Stromal cell of bone marrow (primary cell): ENCODE measurements around the gene SGMS1.
"Not testable (repeated sequence)": the region's sequence is repeated elsewhere in the genome, so short reads cannot be mapped to it uniquely, and the experiment has no call there.

Experiments
- DNase-seq: peaks from one replicate; pipeline ENCODE4 v3.0.0-alpha.2; 2012; ENCODE audit warnings: low read depth

The SGMS1 gene

GRCh38 chr10:50556237-50557120, 67.3 kb downstream of the SGMS1 start:
- no peak for DNase-seq

GRCh38 chr10:50554995-50555568, 68.7 kb downstream of the SGMS1 start:
- DNase-seq, result no peak

- no peak for DNase-seq
Measured at GRCh38 chr10:50554376-50554994, 69.3 kb downstream of the SGMS1 start.

GRCh38 chr10:50552771-50553535, 70.8 kb downstream of the SGMS1 start:
- no peak for DNase-seq

DNA sequence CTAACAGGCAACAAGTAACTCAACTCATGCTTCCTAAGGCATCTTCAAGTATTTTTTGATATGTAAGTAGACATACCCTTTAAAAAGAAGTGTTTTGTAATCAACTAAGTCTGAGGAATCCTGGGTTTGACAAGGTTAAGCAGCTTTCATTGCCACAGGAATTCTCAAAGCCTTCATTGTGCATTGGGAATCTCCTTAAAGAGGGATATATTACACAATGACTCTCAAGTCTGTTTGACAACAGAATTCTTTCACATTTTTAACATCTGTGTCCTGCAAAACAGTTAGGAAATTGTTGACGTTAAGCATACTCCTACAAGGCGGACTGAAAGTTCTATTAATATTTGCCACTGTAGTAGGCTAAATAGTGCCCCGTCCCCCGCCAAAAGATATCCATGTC, 71.4 kb downstream of the SGMS1 start:
- DNase-seq, result no peak

DNA sequence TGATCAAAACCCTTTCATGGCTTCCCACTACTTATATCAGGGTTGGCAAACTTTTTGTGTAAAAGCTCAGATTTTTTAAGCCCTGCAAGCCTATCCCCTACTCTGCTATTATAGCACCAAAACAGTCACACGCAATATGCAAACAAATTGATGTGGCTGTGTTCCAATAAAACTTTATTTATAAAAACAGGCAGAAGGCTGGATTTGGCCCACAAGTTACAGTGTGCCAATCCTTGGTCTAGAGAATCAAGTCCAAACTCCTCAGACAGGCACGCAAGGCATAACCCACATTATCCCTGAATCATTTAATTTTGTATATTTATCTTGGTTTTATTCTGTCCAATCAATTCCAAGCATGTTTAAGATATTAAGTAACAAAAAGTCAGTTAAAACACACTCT, 71.9 kb downstream of the SGMS1 start:
- DNase-seq, result no peak

GRCh38 chr10:50550291-50550839, 73.4 kb downstream of the SGMS1 start:
- DNase-seq, result no peak

GRCh38 chr10:50549186-50549585, 74.6 kb downstream of the SGMS1 start:
- not testable (repeated sequence) for DNase-seq

- DNase-seq, result not testable (repeated sequence)
Measured at GRCh38 chr10:50548481-50548880, 75.3 kb downstream of the SGMS1 start.

DNA sequence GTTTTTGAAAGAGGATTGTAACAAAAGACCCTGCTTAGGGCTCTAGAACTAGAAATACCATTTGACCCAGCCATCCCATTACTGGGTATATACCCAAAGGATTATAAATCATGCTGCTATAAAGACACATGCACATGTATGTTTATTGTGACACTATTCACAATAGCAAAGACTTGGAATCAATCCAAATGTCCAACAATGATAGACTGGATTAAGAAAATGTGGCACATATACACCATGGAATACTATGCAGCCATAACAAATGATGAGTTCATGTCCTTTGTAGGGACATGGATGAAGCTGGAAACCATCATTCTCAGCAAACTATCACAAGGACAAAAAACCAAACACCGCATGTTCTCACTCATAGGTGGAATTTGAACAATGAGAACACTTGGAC, 77.5 kb downstream of the SGMS1 start:
- not testable (repeated sequence) for DNase-seq

GRCh38 chr10:50545846-50546245, 77.9 kb downstream of the SGMS1 start:
- no peak for DNase-seq

DNA sequence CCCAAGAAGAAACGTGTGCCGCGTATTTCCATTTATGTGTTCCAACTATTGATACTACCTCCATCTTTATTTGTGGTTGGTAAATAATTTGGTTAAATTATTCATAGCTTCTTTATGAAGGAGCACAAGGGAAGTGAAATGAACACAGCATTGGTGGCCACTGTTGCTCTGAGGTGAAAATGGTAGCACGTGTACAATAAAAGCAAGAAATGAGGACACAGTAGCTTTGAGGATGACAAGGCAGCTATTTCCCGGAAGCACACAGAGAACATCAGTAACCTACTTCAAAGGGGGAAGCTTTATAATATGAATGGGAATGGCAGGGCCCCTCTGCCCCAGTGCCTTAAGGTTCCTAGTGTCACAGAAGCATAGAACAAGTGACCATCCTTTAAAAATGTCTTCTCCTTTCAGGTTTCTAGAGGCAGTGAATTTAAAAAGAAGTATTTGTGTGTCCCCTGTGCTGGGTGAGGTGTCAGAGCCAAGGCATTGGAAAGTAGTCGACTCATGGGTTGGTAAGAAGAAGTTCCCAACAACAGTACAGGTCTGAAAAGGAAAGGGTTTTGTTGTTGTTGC, 78.8 kb downstream of the SGMS1 start:
- DNase-seq, result no peak

DNA sequence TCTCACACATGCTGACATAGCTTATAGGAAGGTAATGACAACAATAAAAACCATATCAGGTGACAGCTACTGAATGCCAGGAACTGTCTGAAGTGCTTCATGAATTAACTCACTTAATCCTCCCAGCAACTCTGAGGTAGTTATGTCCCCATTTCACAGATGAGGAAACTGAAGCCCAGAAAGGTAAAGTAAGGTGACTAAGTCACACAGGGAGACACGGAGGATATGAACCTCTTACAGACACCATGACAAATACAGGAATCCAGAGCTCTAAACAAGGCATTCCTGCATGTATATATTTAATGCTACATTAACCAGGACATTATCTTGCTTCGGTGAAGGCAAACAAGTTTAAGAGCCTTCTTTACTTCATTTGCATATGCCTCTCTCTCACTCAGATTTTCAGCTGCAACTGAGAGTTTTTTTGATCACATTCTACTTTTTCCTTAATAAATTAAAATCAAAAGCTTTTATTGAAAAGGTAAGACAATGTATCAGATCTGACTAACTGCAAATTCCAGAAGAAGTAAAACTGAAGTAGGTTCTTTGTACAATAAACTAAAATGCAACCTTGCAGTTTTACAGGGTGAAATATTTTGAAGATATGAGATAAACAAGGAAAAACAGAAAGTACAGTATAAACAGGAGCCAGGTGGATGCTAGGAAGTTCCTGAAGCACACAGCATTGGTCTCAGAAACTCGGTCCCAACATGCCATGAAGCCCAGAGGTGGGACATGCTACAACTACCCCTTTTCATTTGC, 79.5 kb downstream of the SGMS1 start:
- no peak for DNase-seq

- DNase-seq, result no peak
Measured at GRCh38 chr10:50542871-50543270, 80.9 kb downstream of the SGMS1 start.

GRCh38 chr10:50541921-50542320, 81.8 kb downstream of the SGMS1 start:
- DNase-seq, result no peak

GRCh38 chr10:50541317-50541716, 82.4 kb downstream of the SGMS1 start:
- DNase-seq, result no peak

DNA sequence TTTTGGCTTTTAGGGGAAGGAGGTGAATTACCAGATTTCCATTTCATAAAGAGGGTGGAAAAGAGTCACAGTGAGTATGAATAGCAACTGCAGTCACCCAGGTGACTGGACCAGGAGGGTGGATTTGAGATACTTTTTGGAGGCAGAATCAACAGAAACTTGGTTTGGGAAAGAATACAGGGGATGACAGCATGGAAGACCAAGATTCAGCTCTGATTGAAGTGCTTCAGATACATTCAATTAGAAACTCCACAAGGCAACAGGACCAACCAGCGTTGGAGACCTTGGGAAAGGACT, 83.0 kb downstream of the SGMS1 start:
- no peak for DNase-seq

GRCh38 chr10:50540069-50540825, 83.5 kb downstream of the SGMS1 start:
- no peak for DNase-seq

DNA sequence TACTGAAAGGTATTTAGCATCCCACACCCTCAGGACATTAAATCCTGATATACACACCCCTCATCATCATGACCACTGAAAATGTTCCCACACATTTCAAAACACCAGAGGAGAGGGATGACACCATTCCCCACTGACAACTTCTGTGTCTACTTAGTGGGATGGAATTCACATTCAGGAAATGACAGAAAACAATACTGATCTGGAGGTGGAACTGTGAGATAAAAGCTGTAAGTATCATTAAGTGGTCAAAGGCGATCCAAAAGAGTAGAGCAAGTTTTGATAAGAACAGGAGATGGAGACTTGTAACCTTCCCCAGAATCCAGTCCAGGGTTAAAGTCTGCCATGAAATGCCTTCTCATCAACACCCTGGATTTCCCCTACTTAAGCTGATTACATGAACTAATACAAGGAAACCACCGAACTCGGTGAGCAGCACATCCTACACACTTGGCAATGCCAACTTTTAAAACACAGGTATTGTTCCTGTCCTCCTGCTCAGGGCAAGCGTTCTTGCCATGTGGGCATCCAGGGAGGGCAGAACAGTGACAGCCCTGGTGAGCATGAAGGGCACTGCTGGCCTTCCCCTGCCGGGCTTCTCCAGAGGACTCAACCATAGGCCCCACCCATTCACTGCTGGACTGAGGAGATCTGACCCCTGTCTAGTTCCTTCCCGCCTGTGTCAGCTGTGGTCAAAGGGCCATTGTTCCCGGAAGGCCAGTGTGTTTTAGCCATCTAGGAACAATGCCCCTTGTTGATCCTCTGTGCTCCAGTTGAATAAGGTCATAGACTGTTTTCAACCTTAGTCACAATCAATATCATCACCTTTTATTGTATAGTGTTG, 85.0 kb downstream of the SGMS1 start:
- DNase-seq, result no peak
